ENCODE measurements around the gene APOD.
"Not testable (repeated sequence)": the region's sequence is repeated elsewhere in the genome, so short reads cannot be mapped to it uniquely, and the experiment has no call there.

The APOD gene

GRCh38 chr3:195583831-195584542 is at the start of gene APOD:
Gene APOD (minus strand): TSS chr3:195583940. CDS start chr3:195579461, 4,479 bp downstream.
- Histone ChIP-seq H3K27ac (peak within 1 kb of the TSS in 6 of 11 experiments; percentile 15 to 96 (median 65); a peak in 13 of 22 replicates), H3K4me2 (peak within 1 kb of the TSS; percentile 4 to 82 (median 65); a peak in 21 of 22 replicates), H3K27me3 (peaks cover 0 to 85% (median 0%) of the 10 kb centered on the region in 11 experiments; a peak in 8 of 22 replicates), H4K20me1 (peaks cover 0 to 7% (median 0%) of the 10 kb centered on the region in 11 experiments; a peak in 1 of 22 replicates), H3K9ac (peak within 1 kb of the TSS in 4 of 11 experiments; percentile 27 to 56 (median 39); a peak in 4 of 22 replicates), H3K4me3 (no peak within 1 kb of the TSS), H3K4me1 (peaks cover 42 to 97% (median 79%) of the 10 kb centered on the region in 10 experiments), H3K36me3 (peaks cover 0 to 3% (median 0%) of the 10 kb centered on the region in 11 experiments; a peak in 1 of 22 replicates), H3K9me3 (replicated peaks in 1 of 11) (peaks cover 4 to 14% (median 9%) of the 10 kb centered on the region in 11 experiments)
- no peak; a peak in 1 of 22 replicates for TF ChIP-seq Cebpa-rat (IDR thresholded peaks at IDR 0.05)

DNA sequence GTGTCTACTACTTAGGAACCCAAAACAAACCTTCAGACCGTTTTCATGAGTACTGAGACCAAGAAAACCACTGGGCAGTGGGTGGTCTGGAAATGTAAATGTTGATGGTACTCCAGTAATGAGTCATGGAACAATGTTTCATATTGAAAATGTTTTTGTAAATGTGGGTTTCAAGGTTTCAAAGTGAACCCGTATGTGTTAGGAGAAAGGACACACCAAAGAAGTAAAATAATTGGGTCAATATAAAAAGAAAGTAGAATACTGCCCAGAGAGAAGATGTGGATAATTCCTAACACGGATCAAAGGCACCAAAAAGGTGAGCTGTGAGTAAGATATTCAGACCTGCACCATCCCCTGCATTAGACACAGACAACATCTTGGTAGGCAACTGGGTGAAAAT is 49.6 kb upstream of the APOD start:
- Histone ChIP-seq H3K4me1 (peaks cover 0 to 43% (median 27%) of the 10 kb centered on the region in 10 experiments; a peak in 14 of 20 replicates), H3K27me3 (peaks cover 0 to 32% (median 0%) of the 10 kb centered on the region in 11 experiments; a peak in 9 of 22 replicates)
- H3K4me2 ChIP-seq; H3K27ac ChIP-seq; H3K9ac ChIP-seq; H3K4me3 ChIP-seq; H3K36me3 ChIP-seq; H4K20me1 ChIP-seq; H3K9me3 ChIP-seq (replicated peaks in 1 of 11): not testable (repeated sequence)

DNA sequence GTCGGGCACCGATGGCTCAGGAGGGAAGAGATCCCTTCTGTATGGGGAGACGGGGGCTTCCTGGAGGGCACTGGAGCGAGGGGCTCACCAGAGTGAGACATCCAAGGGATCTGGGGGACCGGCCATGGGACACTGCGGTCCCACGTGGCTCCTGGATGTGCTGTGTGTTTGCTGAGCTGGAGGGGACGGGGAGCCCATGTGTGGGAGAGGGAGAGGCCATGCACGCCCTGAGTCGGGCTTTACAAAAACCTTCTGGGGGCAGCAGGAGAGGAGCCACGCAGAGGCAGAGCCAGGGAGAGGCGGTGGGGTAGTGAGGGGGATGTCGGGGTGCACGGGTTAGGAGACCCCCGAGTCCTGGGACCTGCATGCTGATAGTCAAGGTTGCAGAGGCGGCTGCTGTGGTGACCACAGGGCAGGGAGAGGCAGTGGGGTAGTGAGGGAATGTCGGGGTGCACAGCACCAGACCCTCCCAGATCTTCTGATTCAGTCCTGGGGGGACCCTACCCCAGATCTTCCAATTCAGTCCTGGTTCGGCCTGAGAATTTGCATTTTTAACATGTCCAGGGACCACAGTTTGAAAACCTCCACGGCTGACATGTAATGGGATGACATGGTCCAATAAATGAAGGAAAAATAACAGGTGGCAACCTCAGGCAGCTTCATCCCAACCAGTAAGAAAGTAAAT is 48.9 kb upstream of the APOD start:
- not testable (repeated sequence) for H3K27ac ChIP-seq, H3K36me3 ChIP-seq
- H3K27me3 ChIP-seq: peaks cover 0 to 40% (median 0%) of the 10 kb centered on the region in 11 experiments; a peak in 9 of 22 replicates

DNA sequence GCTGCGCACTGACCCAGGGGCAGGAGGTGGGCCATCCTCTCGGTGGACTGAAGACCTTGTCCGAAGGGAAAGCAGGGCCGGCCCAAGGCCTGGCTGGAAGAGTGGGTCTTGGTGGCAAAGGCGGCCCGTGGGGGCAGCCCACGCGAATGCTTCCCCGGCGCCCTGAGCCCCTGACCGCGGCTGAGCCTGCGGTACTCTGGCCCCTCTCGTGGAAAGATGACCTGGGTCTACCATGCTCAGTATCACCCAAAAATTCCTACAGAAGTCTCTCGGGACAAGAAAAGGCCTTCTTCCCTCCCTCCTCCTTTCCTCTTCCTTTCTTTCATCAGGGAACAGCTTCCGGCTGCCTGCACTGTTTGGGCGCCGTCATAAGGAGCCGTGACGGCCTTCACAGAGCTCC is 48.3 kb upstream of the APOD start:
- Histone ChIP-seq H3K27me3 (peaks cover 0 to 44% (median 0%) of the 10 kb centered on the region in 11 experiments; a peak in 9 of 22 replicates), H3K4me2 (peak overlapping the region in 8 of 11 experiments; percentile 20 to 71 (median 62); a peak in 9 of 22 replicates), H3K4me1 (peaks cover 0 to 54% (median 37%) of the 10 kb centered on the region in 10 experiments; a peak in 14 of 20 replicates)
- not testable (repeated sequence) for H3K27ac ChIP-seq; H3K36me3 ChIP-seq; H3K9me3 ChIP-seq (replicated peaks in 1 of 11); H3K4me3 ChIP-seq; H3K9ac ChIP-seq; H4K20me1 ChIP-seq

More for the DNA sequence above, 48.9 kb upstream of the APOD start:
- not testable (repeated sequence) for H4K20me1 ChIP-seq; H3K9ac ChIP-seq; H3K4me3 ChIP-seq; H3K9me3 ChIP-seq (replicated peaks in 1 of 11)
- H3K4me1 ChIP-seq: peaks cover 0 to 51% (median 34%) of the 10 kb centered on the region in 10 experiments; a peak in 14 of 20 replicates
- H3K4me2 ChIP-seq: peak overlapping the region in 8 of 11 experiments; percentile 20 to 71 (median 62); a peak in 14 of 22 replicates

DNA sequence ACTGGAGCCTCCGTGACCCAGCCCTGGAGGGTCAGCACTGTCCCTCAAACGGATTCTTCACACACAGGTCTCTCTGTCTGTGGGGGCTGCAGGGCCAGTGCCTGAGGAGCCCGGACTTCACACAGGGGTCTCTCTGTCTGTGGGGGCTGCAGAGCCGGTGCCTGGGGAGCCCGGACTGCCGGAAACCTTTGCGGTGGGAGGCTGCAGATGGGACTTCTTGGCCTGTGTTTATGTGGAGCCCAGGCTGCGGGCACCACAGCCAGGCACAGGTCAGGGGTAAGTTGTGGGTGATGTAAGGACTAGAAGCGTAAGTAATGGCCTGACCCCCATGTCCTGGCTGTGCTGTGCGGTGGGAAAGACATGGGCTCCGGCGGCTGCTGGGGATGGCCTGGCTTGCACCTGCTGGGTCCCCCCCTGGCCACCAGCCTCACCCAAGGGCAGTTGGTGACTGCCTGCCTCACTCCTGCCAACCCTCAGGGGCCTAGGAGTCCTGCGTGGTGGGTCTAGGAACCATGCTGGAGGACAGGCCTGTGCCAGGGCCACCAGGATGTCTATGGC is 47.3 kb upstream of the APOD start:
- H3K9me3 ChIP-seq (replicated peaks in 1 of 11); H3K4me3 ChIP-seq; H3K9ac ChIP-seq; H3K27ac ChIP-seq; H4K20me1 ChIP-seq; H3K36me3 ChIP-seq: not testable (repeated sequence)
- peaks cover 0 to 49% (median 34%) of the 10 kb centered on the region in 10 experiments; a peak in 14 of 20 replicates for H3K4me1 ChIP-seq
- H3K27me3 ChIP-seq: peaks cover 0 to 42% (median 0%) of the 10 kb centered on the region in 11 experiments; a peak in 9 of 22 replicates
- H3K4me2 ChIP-seq: peak overlapping the region in 3 of 11 experiments; percentile 26 to 46 (median 27); a peak in 3 of 22 replicates

DNA sequence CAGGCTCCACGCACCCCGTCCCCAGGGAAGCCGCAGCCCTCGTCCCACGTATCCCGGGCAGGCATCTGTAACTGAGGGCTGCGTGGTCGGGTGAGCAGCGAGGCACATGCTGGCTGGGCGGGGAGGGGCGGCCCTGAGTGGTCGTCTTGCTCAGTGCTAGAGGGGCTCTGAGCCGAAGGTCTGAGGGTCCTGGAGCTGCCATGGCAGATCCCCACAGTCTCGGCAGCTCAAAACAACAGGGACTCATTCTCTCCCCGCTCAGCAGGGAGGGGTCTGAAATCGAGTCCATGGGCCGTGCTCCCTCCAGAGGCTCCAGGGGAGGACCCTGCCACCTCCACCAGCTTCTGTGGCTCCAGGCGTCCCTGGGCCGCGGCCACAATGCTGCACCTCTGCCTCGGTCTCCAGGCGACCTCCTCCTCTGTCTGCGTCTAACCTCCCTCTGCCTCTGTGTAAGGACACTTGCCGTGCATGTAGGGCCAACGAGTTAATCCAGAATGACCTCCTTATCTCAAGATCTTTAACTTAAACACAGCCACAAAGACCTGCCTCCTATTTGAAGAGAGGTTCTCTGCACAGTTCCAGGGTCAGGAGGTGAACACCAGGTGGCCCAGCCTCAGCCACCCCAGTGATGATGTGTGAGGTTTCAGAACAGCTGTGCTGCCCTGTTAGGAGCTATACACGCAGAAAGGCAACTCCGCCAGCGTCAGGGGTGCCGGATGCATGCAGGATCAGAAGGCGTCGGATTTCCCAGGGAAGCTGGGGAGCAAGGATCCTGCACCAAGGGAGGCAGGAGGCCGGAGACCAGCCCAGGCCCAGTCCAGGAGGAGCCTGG is 46.6 kb upstream of the APOD start:
- H3K4me3 ChIP-seq; H3K36me3 ChIP-seq; H3K27ac ChIP-seq; H3K9me3 ChIP-seq (replicated peaks in 1 of 11); H3K9ac ChIP-seq; H4K20me1 ChIP-seq: not testable (repeated sequence)
- Histone ChIP-seq H3K4me1 (peaks cover 0 to 47% (median 31%) of the 10 kb centered on the region in 10 experiments; a peak in 13 of 20 replicates), H3K4me2 (peak overlapping the region in 8 of 11 experiments; percentile 38 to 77 (median 67); a peak in 16 of 22 replicates), H3K27me3 (peaks cover 0 to 39% (median 0%) of the 10 kb centered on the region in 11 experiments; a peak in 9 of 22 replicates)

DNA sequence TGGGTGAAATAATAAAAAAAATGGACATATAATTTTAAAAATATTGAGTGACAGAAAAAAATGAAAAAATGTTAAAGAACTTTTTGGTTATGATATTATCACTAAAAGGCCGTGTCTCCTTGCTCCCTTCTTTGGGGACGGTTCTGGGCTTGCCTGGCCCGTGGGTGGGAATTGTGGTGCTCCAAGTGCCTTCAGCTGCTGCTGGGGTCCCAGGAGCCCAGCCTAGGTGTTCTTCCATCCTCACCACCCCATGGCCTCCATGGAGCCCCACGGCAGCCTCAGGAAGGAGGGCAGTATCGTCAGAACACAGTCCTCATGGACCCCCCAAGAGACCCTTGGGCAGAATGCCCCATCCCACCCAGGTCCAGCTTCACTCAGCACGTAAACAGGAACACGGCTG is 45.9 kb upstream of the APOD start:
- not testable (repeated sequence) for H3K4me3 ChIP-seq; H3K36me3 ChIP-seq; H3K27ac ChIP-seq; H3K9me3 ChIP-seq (replicated peaks in 1 of 11); H3K9ac ChIP-seq; H4K20me1 ChIP-seq
- Histone ChIP-seq H3K27me3 (peaks cover 0 to 39% (median 0%) of the 10 kb centered on the region in 11 experiments; a peak in 9 of 22 replicates), H3K4me1 (peaks cover 0 to 49% (median 31%) of the 10 kb centered on the region in 10 experiments; a peak in 13 of 20 replicates), H3K4me2 (peak overlapping the region in 8 of 11 experiments; percentile 38 to 77 (median 67); a peak in 15 of 22 replicates)

DNA sequence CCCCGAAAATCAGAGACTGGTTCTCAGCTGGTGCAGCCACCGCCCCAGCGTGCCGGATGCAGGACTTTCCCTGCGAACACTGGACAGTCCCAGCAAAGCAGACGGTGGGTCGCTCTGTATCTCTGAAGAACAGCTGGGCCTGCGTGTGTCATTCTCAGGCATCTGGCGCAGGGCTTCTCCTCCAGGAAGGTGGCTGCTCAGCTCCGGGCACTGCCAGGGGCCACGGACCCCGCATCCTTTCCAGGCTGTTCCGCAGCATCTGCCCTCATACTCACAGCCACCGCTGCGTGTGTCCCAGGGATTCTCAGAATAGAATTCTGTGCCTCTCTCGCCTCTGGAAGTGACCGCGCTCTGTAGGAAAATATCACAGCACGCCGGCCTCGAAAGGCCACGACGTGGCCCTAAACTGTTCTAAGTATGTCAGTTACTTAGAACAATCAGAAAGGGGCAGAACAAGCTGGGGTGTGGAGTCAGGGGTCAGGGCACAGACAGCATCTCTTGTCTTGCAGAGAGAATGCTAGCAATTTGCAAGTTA is 44.7 kb upstream of the APOD start:
- peak overlapping the region in 7 of 11 experiments; percentile 30 to 70 (median 46); a peak in 12 of 22 replicates for H3K4me2 ChIP-seq
- not testable (repeated sequence) for H3K27ac ChIP-seq; H3K4me3 ChIP-seq; H3K9me3 ChIP-seq (replicated peaks in 1 of 11); H3K9ac ChIP-seq; H4K20me1 ChIP-seq; H3K36me3 ChIP-seq
- peaks cover 0 to 39% (median 0%) of the 10 kb centered on the region in 11 experiments; a peak in 9 of 22 replicates for H3K27me3 ChIP-seq
- peaks cover 0 to 49% (median 31%) of the 10 kb centered on the region in 10 experiments; a peak in 13 of 20 replicates for H3K4me1 ChIP-seq

DNA sequence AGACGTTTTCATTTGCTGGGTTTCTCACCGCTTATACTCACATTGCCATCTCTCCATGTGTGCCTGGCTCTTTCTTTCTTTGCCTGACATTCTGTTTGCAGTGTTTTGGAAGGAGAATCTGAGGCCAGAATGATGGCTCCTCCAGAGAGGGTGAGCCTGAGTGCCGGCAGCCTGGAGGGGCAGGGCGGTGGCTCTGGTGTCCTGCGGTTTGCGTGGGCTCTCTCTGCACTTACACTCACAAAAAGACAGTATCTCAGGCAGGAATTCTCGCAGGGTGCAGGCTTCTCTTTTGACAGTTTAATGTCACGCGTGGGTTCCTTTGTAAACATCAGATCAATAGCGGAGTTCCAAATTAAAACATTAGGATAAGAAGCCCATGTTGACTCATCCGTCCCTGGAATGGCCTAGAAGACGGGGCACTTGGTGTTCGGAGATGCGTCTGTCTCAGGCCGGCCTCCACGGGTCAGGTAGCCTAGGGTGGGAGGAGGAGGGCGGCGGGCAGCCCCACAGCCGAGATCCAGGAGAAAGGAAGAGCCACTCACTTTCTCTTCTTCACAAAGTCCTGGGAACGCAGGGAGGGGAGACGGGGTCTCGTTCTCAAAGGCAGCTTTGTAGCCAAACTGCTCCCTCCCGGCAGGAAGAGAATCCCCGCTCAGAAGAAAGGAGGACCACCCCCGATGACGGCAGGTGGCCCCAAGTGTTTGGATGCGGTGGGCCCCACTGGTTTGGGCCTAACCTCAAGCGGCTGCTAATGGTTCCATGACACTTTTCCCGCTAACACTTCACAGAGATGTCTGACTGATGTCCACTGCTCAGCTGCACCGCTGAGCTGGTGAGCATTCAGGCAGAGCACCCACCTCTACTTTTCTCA is 44.0 kb upstream of the APOD start:
- H4K20me1 ChIP-seq; H3K36me3 ChIP-seq; H3K9me3 ChIP-seq (replicated peaks in 1 of 11); H3K4me3 ChIP-seq; H3K9ac ChIP-seq; H3K27ac ChIP-seq: not testable (repeated sequence)
- peaks cover 0 to 47% (median 29%) of the 10 kb centered on the region in 10 experiments; a peak in 13 of 20 replicates for H3K4me1 ChIP-seq
- H3K4me2 ChIP-seq: peak overlapping the region in 7 of 11 experiments; percentile 30 to 70 (median 46); a peak in 12 of 22 replicates
- peaks cover 0 to 38% (median 0%) of the 10 kb centered on the region in 11 experiments; a peak in 9 of 22 replicates for H3K27me3 ChIP-seq

GRCh38 chr3:195624603-195625560 is 41.1 kb upstream of the APOD start:
- not testable (repeated sequence) for H3K9me3 ChIP-seq (replicated peaks in 1 of 11); H3K36me3 ChIP-seq; H4K20me1 ChIP-seq; H3K4me3 ChIP-seq; H3K9ac ChIP-seq
- Histone ChIP-seq H3K27me3 (peaks cover 0 to 21% (median 0%) of the 10 kb centered on the region in 11 experiments; a peak in 9 of 22 replicates), H3K27ac (peak overlapping the region in 1 of 11 experiments; percentile 49; a peak in 1 of 22 replicates), H3K4me1 (peaks cover 0 to 27% (median 14%) of the 10 kb centered on the region in 10 experiments; a peak in 12 of 20 replicates), H3K4me2 (peak overlapping the region in 7 of 11 experiments; percentile 30 to 51 (median 40); a peak in 9 of 22 replicates)
